Non-pigmented ciliary epithelial cell (primary cell): Measurements from ENCODE around the gene NEDD8.
"Not testable (repeated sequence)": the region's sequence is repeated elsewhere in the genome, so short reads cannot be mapped to it uniquely, and the experiment has no call there.

Experiments used
- DNase-seq: peaks from one replicate; pipeline ENCODE4 v3.0.0-alpha.2; 2010; ENCODE audit warnings: low read depth

NEDD8 gene

DNA sequence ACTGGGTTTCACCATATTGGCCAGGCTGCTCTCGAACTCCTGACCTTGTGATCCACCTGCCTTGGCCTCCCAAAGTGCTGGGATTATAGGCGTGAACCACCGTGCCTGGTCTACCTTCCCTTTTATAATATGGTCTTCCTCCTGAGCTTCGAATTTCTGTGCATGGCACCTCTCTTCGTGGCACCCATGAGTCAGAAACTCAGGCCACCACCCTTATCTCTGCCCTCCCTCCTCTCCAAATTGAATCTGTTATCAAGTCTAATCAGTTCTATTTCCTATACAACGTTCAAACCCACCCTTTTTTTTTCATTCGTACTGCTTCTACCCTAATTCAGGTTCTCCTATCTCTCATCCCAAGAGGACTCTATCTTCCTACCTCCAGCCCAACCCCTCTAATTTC, 15.3 kb upstream of the NEDD8 start:
- no peak for DNase-seq

DNA sequence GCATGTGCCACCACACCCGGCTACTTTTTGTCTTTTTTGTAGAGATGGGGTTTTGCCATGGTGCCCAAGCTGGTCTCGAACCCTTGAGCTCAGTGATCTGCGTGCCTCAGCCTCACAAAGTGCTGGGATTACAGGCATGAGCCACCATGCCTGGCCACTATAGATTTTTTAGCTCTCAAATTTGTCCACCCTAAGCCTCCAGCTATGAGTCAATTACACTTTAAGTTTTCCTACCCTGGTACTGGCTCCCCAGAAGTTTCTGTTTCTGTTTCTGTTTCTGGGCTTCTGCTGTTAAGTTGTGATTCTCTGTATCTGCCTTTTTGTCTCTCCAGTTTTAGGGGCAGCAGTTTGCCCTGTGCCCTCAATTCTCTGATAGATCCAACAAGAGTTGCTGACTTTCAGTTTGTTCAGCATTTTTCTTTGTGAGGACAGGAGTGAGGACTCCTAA, 14.6 kb upstream of the NEDD8 start:
- DNase-seq: no peak

DNA sequence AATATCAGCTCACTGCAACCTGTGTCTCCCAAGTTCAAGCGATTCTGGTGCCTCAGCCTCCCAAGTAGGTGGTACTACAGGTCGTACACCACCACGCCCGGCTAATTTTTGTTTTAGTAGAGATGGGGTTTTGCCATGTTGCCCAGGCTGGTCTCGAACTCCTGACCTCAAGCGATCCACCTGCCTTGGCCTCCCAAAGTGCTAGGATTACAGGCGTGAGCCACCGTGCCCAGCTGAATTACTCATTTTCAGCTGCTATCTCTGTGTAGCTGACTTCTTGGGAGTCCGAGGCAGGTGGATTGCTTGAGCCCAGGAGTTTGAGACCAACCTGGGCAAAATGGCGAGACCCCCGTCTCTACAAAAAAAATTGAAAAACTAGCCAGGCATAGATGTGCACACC, 13.2 kb upstream of the NEDD8 start:
- not testable (repeated sequence) for DNase-seq

GRCh38 chr14:24243336-24243836, 11.2 kb upstream of the NEDD8 start:
- DNase-seq: no peak

- peak; percentile 68 for DNase-seq
Observed at GRCh38 chr14:24241829-24242443, 9.8 kb upstream of the NEDD8 start.

- DNase-seq: no peak
Observed at GRCh38 chr14:24240110-24240918, 8.1 kb upstream of the NEDD8 start.

GRCh38 chr14:24238527-24239037, 6.4 kb upstream of the NEDD8 start:
- DNase-seq: no peak

- DNase-seq: no peak
Observed at GRCh38 chr14:24238123-24238522, 6.0 kb upstream of the NEDD8 start.

DNA sequence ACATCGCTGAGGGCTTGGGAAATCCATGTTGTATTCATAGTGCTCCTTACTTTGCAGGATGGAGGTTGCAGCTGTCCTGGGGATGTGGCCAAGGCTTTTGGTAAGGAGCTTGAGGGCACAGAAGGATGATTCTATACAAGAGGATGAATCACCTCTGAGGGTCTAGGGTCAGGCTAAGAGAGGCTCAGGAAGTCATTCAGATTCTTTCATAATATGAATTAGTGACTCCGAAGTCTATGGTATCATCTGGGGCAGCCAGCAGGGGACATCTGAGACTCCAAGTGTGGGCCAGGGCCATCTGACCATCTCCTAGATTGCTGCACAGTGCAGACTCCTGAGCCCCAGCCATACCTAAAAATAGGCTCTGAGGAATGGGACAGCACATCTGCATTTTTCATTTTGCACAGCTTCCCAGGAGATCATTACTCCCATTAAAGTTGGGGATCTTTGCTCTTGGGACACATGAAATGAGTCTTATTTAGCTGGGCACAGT, 5.3 kb upstream of the NEDD8 start:
- no peak for DNase-seq

GRCh38 chr14:24236689-24237462, 4.7 kb upstream of the NEDD8 start:
- DNase-seq: no peak

DNA sequence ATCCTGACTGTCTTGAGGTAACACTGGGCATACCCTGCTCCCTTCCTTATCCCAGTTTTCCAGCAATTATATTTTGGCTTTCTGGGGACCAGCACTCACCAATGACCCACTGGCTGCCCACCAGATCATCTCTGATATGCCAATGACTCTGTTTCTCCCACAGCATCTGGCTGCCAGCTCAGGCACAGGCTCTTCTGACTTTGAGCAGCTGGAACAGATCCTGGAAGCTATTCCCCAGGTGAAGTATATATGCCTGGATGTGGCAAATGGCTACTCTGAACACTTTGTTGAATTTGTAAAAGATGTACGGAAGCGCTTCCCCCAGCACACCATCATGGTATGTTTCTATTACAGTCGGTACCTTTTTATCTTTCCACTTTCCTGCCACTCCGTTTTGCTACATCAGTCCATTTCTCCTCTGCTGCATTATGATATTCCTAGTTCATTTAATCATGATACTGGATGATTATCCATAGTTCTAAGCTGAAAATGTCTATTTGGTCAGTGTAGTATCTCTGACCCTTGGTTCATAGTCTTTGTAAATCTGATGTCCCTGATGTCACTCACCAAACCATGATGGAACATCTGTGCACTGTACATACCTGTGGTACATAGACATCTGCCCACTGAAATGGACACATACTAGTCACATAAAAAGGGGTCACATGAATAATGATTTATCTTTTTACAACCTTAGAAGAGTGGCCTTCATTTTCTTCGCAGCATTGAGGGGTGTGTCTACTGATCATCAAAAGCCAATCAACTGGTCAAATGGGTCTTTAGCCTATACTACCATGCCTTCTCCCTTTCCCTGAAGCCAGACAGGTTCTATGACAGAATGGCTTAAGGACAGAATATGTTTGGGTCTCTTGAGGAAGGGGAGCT, 3.9 kb upstream of the NEDD8 start:
- no peak for DNase-seq

DNA sequence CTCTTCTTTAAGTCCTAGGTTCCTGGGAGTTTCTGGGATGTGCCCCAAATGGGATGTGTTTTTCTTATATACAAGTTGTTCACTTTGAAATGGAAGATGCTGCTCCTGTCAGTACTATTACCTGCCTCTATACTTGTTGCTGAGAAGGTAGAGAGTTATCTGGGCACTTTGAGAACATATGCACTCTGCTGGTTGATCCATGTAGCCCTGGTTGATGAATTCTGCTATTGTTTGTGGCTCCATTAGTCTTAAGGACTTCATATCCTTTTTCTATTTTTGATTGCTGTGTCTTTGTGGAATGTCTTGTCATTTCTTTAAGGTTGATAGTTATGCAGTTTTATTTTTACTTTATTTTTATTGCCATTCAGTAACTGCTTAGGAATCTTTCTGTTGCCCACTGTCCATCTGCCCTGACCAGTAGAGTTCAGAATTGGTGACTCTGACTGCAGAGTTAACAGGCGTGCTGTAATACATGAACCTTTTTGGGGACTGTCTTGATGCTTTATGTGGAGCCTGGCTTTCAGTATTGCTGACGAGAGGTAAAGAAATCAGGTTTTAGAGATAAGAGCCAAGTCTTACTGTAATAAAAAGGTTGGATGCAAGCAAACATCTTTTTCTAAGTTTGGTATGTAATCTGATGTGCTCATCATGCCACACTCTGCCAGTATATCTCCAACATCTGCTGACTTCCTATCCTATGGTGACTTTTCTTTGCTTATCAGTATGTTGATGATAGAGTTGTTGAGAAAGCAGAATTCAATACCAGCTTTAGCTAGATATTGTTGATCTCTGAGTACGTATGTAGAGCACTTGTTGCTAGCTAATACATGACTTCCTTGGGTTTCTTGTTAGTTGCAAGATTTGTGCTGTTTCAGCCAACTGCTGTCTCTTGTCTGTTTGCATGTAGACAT, 2.2 kb upstream of the NEDD8 start:
- no peak for DNase-seq

DNA sequence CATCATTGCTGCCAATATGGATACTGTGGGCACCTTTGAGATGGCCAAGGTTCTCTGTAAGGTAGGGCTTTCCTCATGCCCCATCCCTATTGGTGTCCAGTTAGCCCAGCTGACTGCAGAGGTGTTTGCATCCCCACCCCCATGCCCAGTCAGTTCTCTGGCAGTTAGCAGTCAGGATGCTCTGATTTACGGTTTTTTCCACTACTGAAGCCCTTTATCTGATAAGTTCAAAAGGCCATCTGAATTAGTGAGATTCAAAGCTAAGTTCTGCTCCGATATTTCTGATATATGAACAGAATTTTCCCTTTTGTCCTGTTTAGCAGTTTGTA, 1.3 kb upstream of the NEDD8 start:
- no peak for DNase-seq

DNA sequence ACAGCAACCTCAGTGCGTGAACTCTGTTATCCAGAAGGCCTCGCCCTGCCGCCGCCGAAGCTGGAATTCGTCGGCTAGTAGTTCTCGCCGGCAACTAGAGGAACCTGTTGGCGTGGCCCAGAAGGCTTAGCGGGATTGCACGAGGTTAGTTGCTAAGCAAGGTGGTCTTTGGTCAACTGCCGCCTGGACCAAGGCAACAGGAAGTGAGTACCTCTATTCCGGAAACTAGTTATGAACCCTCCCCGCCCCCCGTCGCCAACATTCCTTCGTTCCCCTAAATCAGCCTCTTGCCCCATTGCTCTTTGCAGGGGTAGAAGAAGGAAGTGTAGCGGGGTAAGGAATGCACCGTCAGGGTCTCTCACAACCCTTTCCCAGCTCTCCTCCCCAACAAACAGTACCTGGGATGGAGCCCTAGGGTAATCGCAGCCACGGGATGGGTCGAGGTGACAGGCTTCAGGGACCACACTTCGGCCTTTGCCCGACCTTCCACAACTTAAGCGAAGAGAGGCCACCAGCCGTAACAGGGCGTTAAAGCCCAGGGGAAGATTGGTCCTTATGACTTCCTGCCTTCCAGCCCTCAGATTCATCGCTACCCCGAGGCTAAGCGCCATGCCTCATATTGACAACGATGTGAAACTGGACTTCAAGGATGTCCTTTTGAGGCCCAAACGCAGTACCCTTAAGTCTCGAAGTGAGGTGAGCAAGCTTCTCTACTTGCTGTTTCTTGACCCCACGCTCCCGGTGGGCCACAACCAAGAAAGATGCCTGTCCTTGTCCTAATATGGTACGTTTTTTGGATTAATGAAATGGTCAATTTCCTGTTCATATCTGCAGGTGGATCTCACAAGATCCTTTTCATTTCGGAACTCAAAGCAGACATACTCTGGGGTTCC, 724 bp upstream of the NEDD8 start, which contains the start of gene GMPR2:
GMPR2 (plus strand) TSS at position 285 of the 893 bp plus-strand sequence; CDS start at position 610, 325 bp downstream.
- DNase-seq: no peak

- no peak for DNase-seq
Observed at GRCh38 chr14:24231263-24232120, 675 bp downstream of the NEDD8 start.

DNA sequence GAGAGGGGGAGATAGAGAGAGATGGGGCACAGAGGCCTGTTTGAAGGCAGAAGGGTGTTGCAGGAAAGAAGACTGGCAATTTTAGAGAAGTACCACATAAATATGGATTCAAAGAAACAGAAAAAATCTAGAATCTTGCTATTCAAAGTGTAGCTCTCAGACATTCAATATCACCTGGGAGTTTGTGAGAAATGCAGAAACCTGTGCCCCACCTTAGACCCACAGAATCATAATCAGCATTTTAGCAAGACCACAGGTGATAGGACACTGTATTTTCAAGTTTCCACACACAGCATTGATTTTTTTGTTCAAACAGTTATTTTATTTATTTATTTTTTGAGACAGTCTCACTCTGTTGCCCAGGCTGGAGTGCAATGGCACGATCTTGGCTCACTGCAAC, 3.3 kb downstream of the NEDD8 start:
- DNase-seq: no peak

DNA sequence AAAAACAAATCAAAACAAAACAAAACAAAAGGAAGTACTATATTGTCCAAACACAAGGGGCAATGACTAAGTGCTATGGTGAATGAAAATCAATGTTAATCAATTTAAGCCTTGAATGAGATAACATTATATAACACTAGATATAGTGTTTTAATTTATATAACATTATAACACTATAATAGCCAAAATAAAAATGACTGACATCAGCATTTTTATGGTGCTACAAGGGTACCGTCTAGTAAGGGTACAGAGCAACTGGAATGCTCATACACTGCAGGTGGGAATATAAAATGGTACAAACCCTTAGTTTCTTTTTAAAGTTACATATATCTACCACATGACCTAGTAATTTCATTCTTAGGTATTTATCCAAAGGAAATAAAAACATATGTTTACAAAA, 5.7 kb downstream of the NEDD8 start:
- no peak for DNase-seq

DNA sequence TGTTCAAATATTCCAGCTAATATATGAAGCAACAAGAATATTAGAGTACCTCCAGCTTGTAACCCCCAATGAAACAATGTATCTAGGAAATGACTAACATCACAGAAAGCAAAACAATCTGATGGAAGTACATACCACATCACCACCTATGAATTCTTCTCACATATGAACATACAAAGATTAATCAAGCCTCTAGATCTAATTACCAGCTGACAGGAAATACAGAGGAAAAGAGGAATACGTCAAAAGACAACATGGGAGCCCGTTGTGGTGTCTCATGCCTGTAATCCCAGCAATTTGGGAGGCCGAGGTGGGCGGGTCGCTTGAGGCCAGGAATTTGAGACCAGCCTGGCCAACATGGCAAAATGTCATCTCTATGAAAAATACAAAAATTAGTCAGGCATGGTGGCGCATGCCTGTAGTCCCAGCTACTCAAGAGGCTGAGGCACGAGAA, 7.5 kb downstream of the NEDD8 start:
- peak; percentile 93 for DNase-seq
